ENCODE data around the gene AP2A2. TPM values are rescaled to one million over a fixed set of nuclear protein-coding genes. Genes with fewer than 3 reads are reported as not detected.
A peak's percentile ranks its signal among the peaks of the same experiment; 100 is the strongest.
"Not testable (repeated sequence)": the region's sequence is repeated elsewhere in the genome, so short reads cannot be mapped to it uniquely, and the experiment has no call there.

The AP2A2 gene
- polyA plus RNA-seq, 4 donors: 30.5 to 67.3 (median 45.0) TPM

DNA sequence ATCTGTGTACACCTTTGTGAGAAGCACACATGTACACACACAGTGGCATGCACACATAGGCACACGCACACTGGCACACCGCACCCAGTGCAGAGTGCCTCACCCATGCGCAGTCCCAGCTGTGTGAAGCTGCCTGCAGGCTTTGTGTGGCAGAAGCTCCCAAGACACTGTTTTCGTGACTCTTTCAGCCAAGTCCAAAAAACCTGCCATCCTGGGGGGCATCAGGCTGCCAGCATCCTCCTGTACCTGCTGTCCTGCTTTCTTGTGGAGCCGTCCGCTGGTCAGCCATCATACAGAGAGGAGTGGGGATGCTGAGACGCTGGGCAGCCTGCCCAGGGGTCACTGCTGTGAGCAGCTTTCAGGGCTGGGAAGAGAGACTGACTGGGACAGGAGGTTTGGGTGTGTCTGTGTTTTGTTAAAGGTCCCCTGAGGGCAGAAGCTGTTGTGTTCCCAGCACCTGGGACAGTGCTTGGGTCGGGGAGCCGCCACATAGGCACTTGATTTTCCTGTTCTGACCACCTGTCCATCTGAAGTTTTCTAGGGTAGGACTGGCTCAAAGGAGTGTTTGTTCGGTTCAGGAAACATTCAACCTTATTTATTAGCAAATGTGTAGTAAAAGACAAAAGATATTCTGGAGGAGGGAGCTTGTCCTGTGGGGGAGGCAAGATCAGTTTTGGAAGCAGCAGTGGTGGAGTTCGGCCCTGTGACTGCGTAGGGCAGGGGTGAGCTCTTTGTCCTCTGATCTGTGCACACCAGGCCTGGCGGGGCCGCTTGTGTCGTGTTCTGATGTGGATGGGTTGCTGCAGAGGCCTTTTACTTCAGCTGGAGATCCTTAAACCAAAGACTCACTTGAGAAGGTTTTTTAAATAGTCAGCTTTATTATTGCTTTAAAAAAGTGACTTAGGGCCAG lies 29.7 kb downstream of the AP2A2 start:
- peak overlapping the region in 2 of 3 donors; percentile 1 to 55 for H3K27ac ChIP-seq (ENCODE audit: low read depth in 1 of 3, low read length in 2 of 3)
- H3K4me1 ChIP-seq (ENCODE audit: control insufficient read depth in 3 of 3, insufficient read depth in 2 of 3, low read depth in 1 of 3, low read length in 2 of 3): peaks cover 0 to 64% (median 4%) of the 10 kb centered on the region in 3 donors

DNA sequence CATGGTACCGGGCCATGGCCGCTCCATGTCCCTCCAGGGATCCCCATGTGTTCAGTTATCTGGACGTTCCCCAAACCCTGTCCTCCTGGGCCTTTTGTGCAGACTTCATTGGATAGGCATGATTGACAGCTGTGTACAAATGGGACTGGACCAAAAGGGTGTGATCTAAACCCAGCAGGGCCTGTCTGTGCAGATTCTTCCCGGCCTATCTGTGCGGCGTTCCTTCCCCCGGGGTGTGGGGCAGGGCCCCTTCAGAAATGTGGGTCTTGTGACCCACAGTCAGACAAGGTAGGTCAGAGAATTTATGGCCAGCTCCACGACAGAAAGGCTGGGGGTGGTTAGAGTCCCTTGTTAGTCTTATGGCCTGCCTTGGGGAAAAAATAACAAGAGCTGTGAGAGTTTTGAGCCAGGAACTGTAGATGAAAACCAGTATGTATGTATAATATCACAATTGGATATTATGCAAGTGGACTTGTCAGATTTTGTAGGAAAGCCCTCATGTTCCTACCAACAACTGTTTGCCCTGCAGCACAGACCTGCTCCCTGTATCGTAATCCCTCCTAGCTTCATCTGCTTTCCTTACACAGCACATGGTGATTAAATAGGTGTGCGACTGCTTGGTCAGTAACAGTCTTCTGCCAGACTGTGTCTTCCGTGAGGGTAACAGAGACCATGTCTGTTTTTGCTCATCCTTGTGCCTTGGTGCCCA lies 31.7 kb downstream of the AP2A2 start:
- H3K4me1 ChIP-seq (ENCODE audit: control insufficient read depth in 3 of 3, insufficient read depth in 2 of 3, low read depth in 1 of 3, low read length in 2 of 3): peaks cover 0 to 54% (median 3%) of the 10 kb centered on the region in 3 donors
- peak overlapping the region in 1 of 3 donors; percentile 73 for H3K27ac ChIP-seq (ENCODE audit: low read depth in 1 of 3, low read length in 2 of 3)
- H3K4me3 ChIP-seq (ENCODE audit: low read depth in 1 of 3, low read length in 3 of 3): no peak overlapping the region
- peak in 1 of 2 donors; percentile 77 for DNase-seq
- WGBS, 3 donors: 84 to 87% (median 85%) methylated on average over 11 of the region's 11 CpGs
- peaks cover 0 to 54% (median 8%) of the 10 kb centered on the region in 3 donors for H3K36me3 ChIP-seq (ENCODE audit: control insufficient read depth in 3 of 3, insufficient read depth in 2 of 3, low read depth in 1 of 3, low read length in 3 of 3)
- no peaks in the 10 kb centered on the region for H3K9me3 ChIP-seq (ENCODE audit: control insufficient read depth in 2 of 2, insufficient read depth in 1 of 2, low read depth in 1 of 2, low read length in 1 of 2)
- no peak for FAIRE-seq
- H3K27me3 ChIP-seq (ENCODE audit: control insufficient read depth in 3 of 3, insufficient read depth in 3 of 3, low read length in 3 of 3): no peaks in the 10 kb centered on the region

More for the DNA sequence above, 29.7 kb downstream of the AP2A2 start:
- no peaks in the 10 kb centered on the region for H3K9me3 ChIP-seq (ENCODE audit: control insufficient read depth in 2 of 2, insufficient read depth in 1 of 2, low read depth in 1 of 2, low read length in 1 of 2)
- DNase-seq (peak; percentile 44 to 66), FAIRE-seq (no peak)
- H3K4me3 ChIP-seq (ENCODE audit: low read depth in 1 of 3, low read length in 3 of 3): no peak overlapping the region
- peaks cover 0 to 40% (median 4%) of the 10 kb centered on the region in 3 donors for H3K36me3 ChIP-seq (ENCODE audit: control insufficient read depth in 3 of 3, insufficient read depth in 2 of 3, low read depth in 1 of 3, low read length in 3 of 3)
- no peaks in the 10 kb centered on the region for H3K27me3 ChIP-seq (ENCODE audit: control insufficient read depth in 3 of 3, insufficient read depth in 3 of 3, low read length in 3 of 3)
- 30 to 64% (median 45%) methylated on average over 15 of the region's 15 CpGs for WGBS, 3 donors

GRCh38 chr11:958101-958500 lies 32.4 kb downstream of the AP2A2 start:
- Histone ChIP-seq H3K27ac (ENCODE audit: low read depth in 1 of 3, low read length in 2 of 3) (peak overlapping the region in 1 of 3 donors; percentile 73), H3K4me3 (ENCODE audit: low read depth in 1 of 3, low read length in 3 of 3) (no peak overlapping the region), H3K9me3 (ENCODE audit: control insufficient read depth in 2 of 2, insufficient read depth in 1 of 2, low read depth in 1 of 2, low read length in 1 of 2) (no peaks in the 10 kb centered on the region), H3K27me3 (ENCODE audit: control insufficient read depth in 3 of 3, insufficient read depth in 3 of 3, low read length in 3 of 3) (no peaks in the 10 kb centered on the region), H3K36me3 (ENCODE audit: control insufficient read depth in 3 of 3, insufficient read depth in 2 of 3, low read depth in 1 of 3, low read length in 3 of 3) (peaks cover 0 to 59% (median 8%) of the 10 kb centered on the region in 3 donors), H3K4me1 (ENCODE audit: control insufficient read depth in 3 of 3, insufficient read depth in 2 of 3, low read depth in 1 of 3, low read length in 2 of 3) (peaks cover 0 to 48% (median 3%) of the 10 kb centered on the region in 3 donors)
- WGBS, 3 donors: 95 to 96% (median 96%) methylated on average over 7 of the region's 7 CpGs
- FAIRE-seq: no peak
- no peak for DNase-seq

DNA sequence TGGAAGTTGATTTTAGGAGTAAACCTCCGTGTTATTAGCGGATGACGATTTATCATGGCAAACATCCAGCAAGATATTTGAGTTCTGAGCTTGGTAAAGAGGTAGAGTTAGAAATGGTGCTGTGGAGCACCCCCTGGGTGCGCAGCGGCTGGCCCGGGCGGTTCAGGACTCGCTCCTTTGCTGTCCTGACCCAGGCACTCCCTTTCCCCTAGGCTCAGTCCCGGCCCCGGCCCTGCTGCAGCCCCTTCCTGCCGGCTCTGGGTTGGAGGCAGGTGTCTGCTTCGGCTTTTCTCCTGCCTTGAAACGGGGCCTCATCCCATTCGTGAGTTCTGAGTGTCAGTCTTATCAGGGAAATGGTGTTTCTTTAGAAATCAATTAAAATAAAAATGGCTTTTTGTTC lies 33.4 kb downstream of the AP2A2 start:
- no peak for FAIRE-seq
- H3K36me3 ChIP-seq (ENCODE audit: control insufficient read depth in 3 of 3, insufficient read depth in 2 of 3, low read depth in 1 of 3, low read length in 3 of 3): peaks cover 3 to 65% (median 8%) of the 10 kb centered on the region in 3 donors

DNA sequence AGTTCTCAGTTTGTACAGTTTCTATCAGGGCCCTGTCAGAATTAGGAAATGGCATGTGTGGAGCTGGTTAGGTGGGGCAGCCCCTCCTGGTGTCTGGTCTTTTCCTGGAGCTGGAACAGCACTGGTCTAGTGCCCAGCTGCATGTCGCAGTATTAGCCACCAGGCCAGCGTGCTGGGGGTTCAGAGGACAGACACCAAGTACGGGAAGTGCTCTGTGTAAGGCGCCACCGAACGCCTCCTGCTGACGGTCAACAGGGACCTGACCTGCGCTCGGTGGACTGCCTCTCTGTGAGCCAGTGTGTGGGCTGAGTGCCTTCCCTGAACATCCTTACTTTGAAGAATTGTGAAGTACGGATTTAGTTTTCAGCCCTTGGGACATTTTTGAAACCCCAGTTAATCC lies 33.9 kb downstream of the AP2A2 start:
- peaks cover 0 to 36% (median 0%) of the 10 kb centered on the region in 3 donors for H3K4me1 ChIP-seq (ENCODE audit: control insufficient read depth in 3 of 3, insufficient read depth in 2 of 3, low read depth in 1 of 3, low read length in 2 of 3)
- H3K9me3 ChIP-seq (ENCODE audit: control insufficient read depth in 2 of 2, insufficient read depth in 1 of 2, low read depth in 1 of 2, low read length in 1 of 2): peaks cover 0 to 2% of the 10 kb centered on the region in 2 donors
- H3K36me3 ChIP-seq (ENCODE audit: control insufficient read depth in 3 of 3, insufficient read depth in 2 of 3, low read depth in 1 of 3, low read length in 3 of 3): peaks cover 3 to 69% (median 8%) of the 10 kb centered on the region in 3 donors
- FAIRE-seq (no peak), DNase-seq (no peak)
- H3K27me3 ChIP-seq (ENCODE audit: control insufficient read depth in 3 of 3, insufficient read depth in 3 of 3, low read length in 3 of 3): no peaks in the 10 kb centered on the region
- H3K27ac ChIP-seq (ENCODE audit: low read depth in 1 of 3, low read length in 2 of 3): no peak overlapping the region
- WGBS, 3 donors: 81 to 89% (median 85%) methylated on average over 10 of the region's 10 CpGs
- no peak overlapping the region for H3K4me3 ChIP-seq (ENCODE audit: low read depth in 1 of 3, low read length in 3 of 3)

More for the DNA sequence above, 33.4 kb downstream of the AP2A2 start:
- Histone ChIP-seq H3K27me3 (ENCODE audit: control insufficient read depth in 3 of 3, insufficient read depth in 3 of 3, low read length in 3 of 3) (no peaks in the 10 kb centered on the region), H3K27ac (ENCODE audit: low read depth in 1 of 3, low read length in 2 of 3) (no peak overlapping the region), H3K4me3 (ENCODE audit: low read depth in 1 of 3, low read length in 3 of 3) (no peak overlapping the region), H3K9me3 (ENCODE audit: control insufficient read depth in 2 of 2, insufficient read depth in 1 of 2, low read depth in 1 of 2, low read length in 1 of 2) (no peaks in the 10 kb centered on the region), H3K4me1 (ENCODE audit: control insufficient read depth in 3 of 3, insufficient read depth in 2 of 3, low read depth in 1 of 3, low read length in 2 of 3) (peaks cover 0 to 39% (median 2%) of the 10 kb centered on the region in 3 donors)
- DNase-seq: no peak
- 87 to 90% (median 90%) methylated on average over 14 of the region's 14 CpGs for WGBS, 3 donors

DNA sequence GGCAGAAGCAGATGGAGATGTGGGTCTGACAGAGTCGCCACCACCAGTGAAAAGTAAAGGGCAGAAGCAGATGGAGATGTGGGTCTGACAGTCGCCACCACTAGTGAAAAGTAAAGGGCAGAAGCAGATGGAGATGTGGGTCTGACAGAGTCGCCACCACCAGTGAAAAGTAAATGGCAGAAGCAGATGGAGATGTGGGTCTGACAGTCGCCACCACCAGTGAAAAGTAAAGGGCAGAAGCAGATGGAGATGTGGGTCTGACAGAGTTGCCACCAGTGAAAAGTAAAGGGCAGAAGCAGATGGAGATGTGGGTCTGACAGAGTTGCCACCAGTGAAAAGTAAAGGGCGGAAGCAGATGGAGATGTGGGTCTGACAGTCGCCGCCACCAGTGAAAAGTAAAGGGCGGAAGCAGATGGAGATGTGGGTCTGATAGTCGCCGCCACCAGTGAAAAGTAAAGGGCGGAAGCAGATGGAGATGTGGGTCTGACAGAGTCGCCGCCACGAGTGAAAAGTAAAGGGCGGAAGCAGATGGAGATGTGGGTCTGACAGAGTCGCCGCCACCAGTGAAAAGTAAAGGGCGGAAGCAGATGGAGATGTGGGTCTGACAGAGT lies 35.7 kb downstream of the AP2A2 start:
- Histone ChIP-seq H3K4me1 (ENCODE audit: control insufficient read depth in 3 of 3, insufficient read depth in 2 of 3, low read depth in 1 of 3, low read length in 2 of 3) (peaks cover 0 to 19% (median 0%) of the 10 kb centered on the region in 3 donors), H3K36me3 (ENCODE audit: control insufficient read depth in 3 of 3, insufficient read depth in 2 of 3, low read depth in 1 of 3, low read length in 3 of 3) (peaks cover 3 to 73% (median 8%) of the 10 kb centered on the region in 3 donors)
- H3K27ac ChIP-seq (ENCODE audit: low read depth in 1 of 3, low read length in 2 of 3); DNase-seq; H3K9me3 ChIP-seq (ENCODE audit: control insufficient read depth in 2 of 2, insufficient read depth in 1 of 2, low read depth in 1 of 2, low read length in 1 of 2); H3K27me3 ChIP-seq (ENCODE audit: control insufficient read depth in 3 of 3, insufficient read depth in 3 of 3, low read length in 3 of 3); H3K4me3 ChIP-seq (ENCODE audit: low read depth in 1 of 3, low read length in 3 of 3); FAIRE-seq: not testable (repeated sequence)
- WGBS, 3 donors: 90 to 95% (median 91%) methylated on average over 16 to 18 of the region's 18 CpGs

- 87 to 94% (median 91%) methylated on average over 12 of the region's 12 CpGs for WGBS, 3 donors
- H3K9me3 ChIP-seq (ENCODE audit: control insufficient read depth in 2 of 2, insufficient read depth in 1 of 2, low read depth in 1 of 2, low read length in 1 of 2): peaks cover 0 to 2% of the 10 kb centered on the region in 2 donors
- H3K27me3 ChIP-seq (ENCODE audit: control insufficient read depth in 3 of 3, insufficient read depth in 3 of 3, low read length in 3 of 3): no peaks in the 10 kb centered on the region
- H3K4me1 ChIP-seq (ENCODE audit: control insufficient read depth in 3 of 3, insufficient read depth in 2 of 3, low read depth in 1 of 3, low read length in 2 of 3): peaks cover 0 to 14% (median 0%) of the 10 kb centered on the region in 3 donors
- no peak overlapping the region for H3K27ac ChIP-seq (ENCODE audit: low read depth in 1 of 3, low read length in 2 of 3)
- no peak overlapping the region for H3K4me3 ChIP-seq (ENCODE audit: low read depth in 1 of 3, low read length in 3 of 3)
- no peak for FAIRE-seq
- peaks cover 3 to 73% (median 8%) of the 10 kb centered on the region in 3 donors for H3K36me3 ChIP-seq (ENCODE audit: control insufficient read depth in 3 of 3, insufficient read depth in 2 of 3, low read depth in 1 of 3, low read length in 3 of 3)
- no peak for DNase-seq
These were observed 36.3 kb downstream of the AP2A2 start for GRCh38 chr11:961921-962320.

DNA sequence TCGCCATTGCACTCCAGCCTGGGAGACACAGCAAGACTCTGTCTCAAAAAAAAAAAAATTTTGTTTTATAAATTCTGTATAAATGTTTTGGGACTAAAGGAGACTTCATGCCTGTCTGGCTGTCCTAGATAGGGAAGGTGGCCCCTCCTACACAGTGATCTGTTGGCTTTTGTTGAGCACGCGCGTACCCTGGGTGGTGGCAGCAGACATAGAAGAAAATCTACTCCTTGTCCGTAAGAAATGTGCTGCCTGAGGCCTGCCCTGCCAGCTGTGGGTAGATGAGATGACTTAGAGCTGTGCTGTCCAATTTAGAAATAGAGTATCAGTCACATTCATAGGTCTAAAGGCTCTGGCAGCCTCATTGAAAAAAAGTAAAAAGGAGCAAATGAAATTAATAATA lies 37.0 kb downstream of the AP2A2 start:
- FAIRE-seq: no peak
- peaks cover 3 to 70% (median 8%) of the 10 kb centered on the region in 3 donors for H3K36me3 ChIP-seq (ENCODE audit: control insufficient read depth in 3 of 3, insufficient read depth in 2 of 3, low read depth in 1 of 3, low read length in 3 of 3)
- peaks cover 0 to 8% (median 0%) of the 10 kb centered on the region in 3 donors for H3K4me1 ChIP-seq (ENCODE audit: control insufficient read depth in 3 of 3, insufficient read depth in 2 of 3, low read depth in 1 of 3, low read length in 2 of 3)
- no peak for DNase-seq
- no peaks in the 10 kb centered on the region for H3K27me3 ChIP-seq (ENCODE audit: control insufficient read depth in 3 of 3, insufficient read depth in 3 of 3, low read length in 3 of 3)
- no peak overlapping the region for H3K4me3 ChIP-seq (ENCODE audit: low read depth in 1 of 3, low read length in 3 of 3)
- no peak overlapping the region for H3K27ac ChIP-seq (ENCODE audit: low read depth in 1 of 3, low read length in 2 of 3)
- peaks cover 0 to 2% of the 10 kb centered on the region in 2 donors for H3K9me3 ChIP-seq (ENCODE audit: control insufficient read depth in 2 of 2, insufficient read depth in 1 of 2, low read depth in 1 of 2, low read length in 1 of 2)
- 96 to 98% (median 97%) methylated on average over 5 of the region's 5 CpGs for WGBS, 3 donors

Data from small intestine (tissue), 7 donors.